IPS-NIHi11 (cell line): Measurements from ENCODE around the gene ERBB4.
"Not testable (repeated sequence)": the region's sequence is repeated elsewhere in the genome, so short reads cannot be mapped to it uniquely, and the experiment has no call there.

ENCODE experiments used
- DNase-seq: peaks from one replicate; pipeline ENCODE4 v3.0.0; 2012; ENCODE audit warnings: mixed read lengths, low spot score

The ERBB4 gene

GRCh38 chr2:211721874-211722273 is 816.7 kb downstream of the ERBB4 start:
- DNase-seq: not testable (repeated sequence)

GRCh38 chr2:211709389-211709788 is 829.2 kb downstream of the ERBB4 start:
- no peak for DNase-seq

- DNase-seq: no peak
Observed at GRCh38 chr2:211692689-211693088, 845.9 kb downstream of the ERBB4 start.

GRCh38 chr2:211690736-211691135 is 847.9 kb downstream of the ERBB4 start:
- no peak for DNase-seq

- no peak for DNase-seq
Observed at GRCh38 chr2:211688196-211688595, 850.4 kb downstream of the ERBB4 start.

- DNase-seq: no peak
Observed at GRCh38 chr2:211674715-211675114, 863.9 kb downstream of the ERBB4 start.

GRCh38 chr2:211673133-211673905 is 865.3 kb downstream of the ERBB4 start:
- DNase-seq: no peak

- no peak for DNase-seq
Observed at GRCh38 chr2:211671977-211672376, 866.6 kb downstream of the ERBB4 start.

GRCh38 chr2:211665299-211665698 is 873.3 kb downstream of the ERBB4 start:
- DNase-seq: no peak

- DNase-seq: no peak
Observed at GRCh38 chr2:211664321-211664720, 874.3 kb downstream of the ERBB4 start.

GRCh38 chr2:211654211-211654780 is 884.3 kb downstream of the ERBB4 start:
- no peak for DNase-seq

GRCh38 chr2:211652327-211652726 is 886.3 kb downstream of the ERBB4 start:
- no peak for DNase-seq

GRCh38 chr2:211649331-211649730 is 889.3 kb downstream of the ERBB4 start:
- no peak for DNase-seq

GRCh38 chr2:211631503-211631902 is 907.1 kb downstream of the ERBB4 start:
- DNase-seq: no peak

- DNase-seq: no peak
Observed at GRCh38 chr2:211623096-211623495, 915.5 kb downstream of the ERBB4 start.

- no peak for DNase-seq
Observed at GRCh38 chr2:211620986-211621385, 917.6 kb downstream of the ERBB4 start.

GRCh38 chr2:211617803-211618202 is 920.8 kb downstream of the ERBB4 start:
- no peak for DNase-seq

GRCh38 chr2:211611621-211612020 is 927.0 kb downstream of the ERBB4 start:
- no peak for DNase-seq

GRCh38 chr2:211611061-211611518 is 927.5 kb downstream of the ERBB4 start:
- DNase-seq: no peak

GRCh38 chr2:211609127-211609526 is 929.5 kb downstream of the ERBB4 start:
- DNase-seq: no peak

- DNase-seq: no peak
Observed at GRCh38 chr2:211599146-211599545, 939.5 kb downstream of the ERBB4 start.

- no peak for DNase-seq
Observed at GRCh38 chr2:211598238-211598637, 940.4 kb downstream of the ERBB4 start.

GRCh38 chr2:211592006-211592405 is 946.6 kb downstream of the ERBB4 start:
- DNase-seq: not testable (repeated sequence)

GRCh38 chr2:211591426-211591825 is 947.2 kb downstream of the ERBB4 start:
- no peak for DNase-seq
